ENCODE measurements around the gene CSNK1D.

Gene CSNK1D

DNA sequence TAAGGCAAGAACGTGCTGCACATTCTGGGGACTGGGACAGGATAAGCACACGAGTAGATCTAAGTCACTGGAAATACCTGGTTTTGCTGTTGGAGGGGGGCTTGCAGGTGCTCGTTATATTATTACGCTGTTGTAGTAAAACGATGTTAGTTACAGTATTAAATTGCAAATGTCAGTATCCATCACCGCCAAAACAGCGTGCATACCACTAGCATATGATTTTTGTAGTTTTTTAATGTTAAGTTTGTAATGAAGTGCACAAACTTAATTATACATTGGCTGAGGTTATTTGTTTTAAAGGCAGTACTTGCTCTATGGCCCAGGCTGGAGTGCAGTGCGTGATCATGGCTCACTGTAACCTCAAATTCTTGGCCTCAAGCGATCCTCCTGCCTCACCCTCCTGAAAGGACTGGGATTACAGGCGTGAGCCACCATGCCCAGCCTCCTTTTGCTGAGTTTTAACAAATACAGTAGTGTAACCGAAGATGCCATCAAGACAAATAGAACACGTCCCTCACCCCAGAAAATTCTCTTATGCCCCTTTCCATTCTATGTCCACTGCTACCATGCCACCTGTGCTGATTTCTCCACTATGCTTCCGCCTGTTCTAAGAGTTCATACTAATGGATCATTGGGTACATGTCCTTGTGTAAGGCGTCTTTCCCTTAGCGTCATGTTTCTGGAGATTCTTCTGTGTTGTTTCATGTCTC, 20.7 kb upstream of the CSNK1D start:
- DNase-seq (ENCODE audit: low spot score) = no peak

DNA sequence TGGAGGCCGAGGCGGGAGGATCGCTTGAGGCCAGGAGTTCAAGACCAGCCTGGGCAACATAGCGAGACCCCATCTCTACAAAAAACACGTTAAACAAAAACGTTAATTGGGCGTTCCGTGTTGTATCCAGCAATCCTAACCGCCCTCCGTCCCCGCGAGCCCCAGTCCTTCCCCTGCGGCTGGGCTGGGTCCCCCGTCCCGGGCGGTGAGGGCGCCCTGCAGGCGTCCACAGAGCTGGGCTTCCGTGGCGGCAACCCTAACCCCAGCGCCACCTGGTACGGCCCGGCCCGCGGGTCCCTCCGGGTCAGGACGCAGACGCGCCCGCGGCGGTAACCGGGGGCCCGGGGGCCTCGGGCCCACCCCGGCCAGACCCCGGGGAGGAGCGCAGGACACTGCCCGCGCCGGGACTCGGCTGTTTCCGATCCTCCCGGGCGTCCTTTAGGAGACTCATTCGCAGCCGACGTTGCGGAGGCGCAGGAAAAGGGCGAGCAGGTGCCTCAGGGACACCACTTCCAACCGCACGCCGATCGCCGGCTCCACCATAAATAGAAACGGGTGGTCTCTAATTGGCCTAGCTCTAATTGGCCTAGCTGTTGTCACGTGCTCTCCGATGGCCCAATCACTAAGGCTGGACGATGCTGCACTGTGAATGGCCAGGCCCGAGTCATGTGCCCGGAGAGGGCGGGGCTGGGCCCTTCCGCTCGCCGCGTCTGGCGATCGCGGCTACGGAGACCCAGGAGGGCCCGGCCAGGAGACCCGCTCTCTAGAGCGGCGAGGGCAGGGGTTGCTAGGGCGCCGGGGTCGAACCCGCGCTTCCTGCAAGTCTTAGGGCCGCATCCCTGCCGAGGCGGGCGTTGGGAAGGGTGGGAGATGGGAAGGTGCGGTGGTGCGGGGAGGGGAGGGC, 19.0 kb upstream of the CSNK1D start:
- DNase-seq (ENCODE audit: low spot score) = peak; percentile 95

- DNase-seq (ENCODE audit: low spot score) = no peak
Measured at GRCh38 chr17:82291582-82292250, 18.2 kb upstream of the CSNK1D start.

GRCh38 chr17:82287868-82288801, 14.6 kb upstream of the CSNK1D start:
- DNase-seq (ENCODE audit: low spot score) = no peak

GRCh38 chr17:82287013-82287867, 13.7 kb upstream of the CSNK1D start:
- DNase-seq (ENCODE audit: low spot score) = no peak

DNA sequence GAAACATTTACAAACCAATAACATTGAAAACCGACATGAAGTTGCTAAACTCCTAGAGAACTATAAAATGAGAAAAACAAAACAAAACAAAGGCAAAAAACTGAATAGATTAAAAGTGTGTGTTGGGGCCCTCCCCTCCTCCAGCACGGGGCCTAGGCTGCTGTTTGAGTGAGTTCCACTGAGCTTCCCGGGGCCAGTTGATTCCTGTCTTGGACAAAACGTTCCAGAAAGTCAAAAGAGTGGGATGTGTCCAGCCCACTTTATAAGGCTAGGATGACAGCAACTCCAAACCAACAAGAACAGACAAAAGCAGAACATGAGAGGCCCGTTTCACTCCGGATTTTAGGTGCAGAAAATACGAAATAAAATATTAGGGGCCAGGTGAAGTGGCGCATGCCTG, 11.6 kb upstream of the CSNK1D start:
- no peak for DNase-seq (ENCODE audit: low spot score)

GRCh38 chr17:82283208-82283749, 9.8 kb upstream of the CSNK1D start:
- DNase-seq (ENCODE audit: low spot score) = peak; percentile 44

- no peak for DNase-seq (ENCODE audit: low spot score)
Measured at GRCh38 chr17:82282239-82283207, 9.0 kb upstream of the CSNK1D start.

- DNase-seq (ENCODE audit: low spot score) = no peak
Measured at GRCh38 chr17:82281502-82282238, 8.2 kb upstream of the CSNK1D start.

DNA sequence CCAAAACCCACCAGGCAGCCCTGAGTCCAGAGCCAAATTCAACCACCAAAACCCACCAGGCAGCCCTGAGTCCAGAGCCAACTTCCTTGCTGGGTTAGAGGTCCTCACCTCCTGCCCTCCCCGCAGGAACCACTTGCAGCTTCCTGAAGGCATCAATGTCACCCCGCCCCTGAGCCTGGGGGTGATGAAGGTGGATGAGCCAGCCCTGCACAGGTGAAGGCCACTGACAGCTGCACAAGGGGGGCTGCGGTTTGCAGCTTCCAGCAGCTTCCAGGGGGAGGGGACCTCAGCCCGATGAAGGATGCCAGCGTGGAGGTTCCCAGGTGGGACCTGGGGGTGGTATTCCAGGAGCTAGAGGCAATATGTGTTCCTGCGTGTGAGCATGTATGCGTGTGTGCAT, 7.6 kb upstream of the CSNK1D start:
- no peak for DNase-seq (ENCODE audit: low spot score)

- DNase-seq (ENCODE audit: low spot score) = no peak
Measured at GRCh38 chr17:82280537-82280936, 7.0 kb upstream of the CSNK1D start.

DNA sequence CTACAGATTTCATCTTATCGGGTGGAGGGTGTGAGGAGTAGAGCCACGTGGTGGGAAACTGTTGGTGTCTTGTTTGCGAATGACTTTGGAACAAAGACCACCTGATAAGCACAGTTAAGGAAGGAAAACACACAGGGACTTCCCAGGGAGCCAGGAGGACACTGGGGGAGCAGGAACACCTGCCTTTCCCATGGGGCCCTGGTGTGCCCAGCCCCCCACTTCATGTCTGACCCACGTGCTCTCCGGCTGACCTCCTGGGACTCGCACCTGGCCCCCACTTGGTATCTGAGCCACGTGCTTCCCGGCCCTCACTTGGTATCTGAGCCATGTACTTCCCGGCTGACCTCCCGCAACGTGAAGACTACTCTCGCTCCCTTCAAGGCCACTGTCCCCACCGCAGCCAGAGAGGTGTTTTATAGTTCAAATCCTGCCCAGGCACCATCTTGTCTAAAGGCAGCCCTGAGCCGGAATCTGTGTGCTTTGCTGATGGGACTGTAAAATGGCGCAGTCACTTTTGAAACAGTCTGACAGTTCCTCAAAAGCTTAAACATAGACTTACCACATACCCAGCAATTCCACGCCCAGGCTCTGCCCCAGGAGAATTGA, 5.4 kb upstream of the CSNK1D start:
- DNase-seq (ENCODE audit: low spot score) = no peak

DNA sequence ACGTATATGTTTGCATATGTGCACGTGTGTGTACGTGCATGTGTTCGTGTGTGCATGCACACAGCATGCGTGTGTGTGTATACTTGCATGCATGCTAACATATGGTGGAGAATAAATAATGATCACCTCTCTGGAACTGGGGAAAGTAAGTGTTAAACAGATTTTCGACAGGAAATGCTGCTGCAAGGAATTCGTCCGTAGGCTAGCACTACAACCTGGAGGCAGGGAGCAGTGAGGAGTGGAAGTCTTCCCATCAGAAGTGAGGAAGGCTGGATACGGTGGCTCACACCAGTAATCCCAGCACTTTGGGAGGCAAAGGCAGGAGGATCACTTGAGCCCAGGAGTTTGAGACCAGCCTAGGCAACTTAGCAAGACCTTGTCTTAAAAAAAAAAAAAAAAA, 4.8 kb upstream of the CSNK1D start:
- no peak for DNase-seq (ENCODE audit: low spot score)

- DNase-seq (ENCODE audit: low spot score) = no peak
Measured at GRCh38 chr17:82277851-82278250, 4.4 kb upstream of the CSNK1D start.

GRCh38 chr17:82276938-82277337, 3.4 kb upstream of the CSNK1D start:
- no peak for DNase-seq (ENCODE audit: low spot score)

- DNase-seq (ENCODE audit: low spot score) = no peak
Measured at GRCh38 chr17:82275326-82275725, 1.8 kb upstream of the CSNK1D start.

GRCh38 chr17:82274134-82275020, 877 bp upstream of the CSNK1D start:
- no peak for DNase-seq (ENCODE audit: low spot score)

All from CD4-positive, alpha-beta T cell treated with Interleukin-2 at 100 ng/mL for 4 hours (primary cell).